NB4 (cell line): Measurements from ENCODE around the gene ETV3L.

ENCODE experiments used
- CTCF ChIP-seq: IDR thresholded peaks from one replicate; pipeline ENCODE4 v1.5.1; 2012; ENCODE audit warnings: low read depth, low read length
- POLR2A ChIP-seq: IDR thresholded peaks from 2 replicates; pipeline ENCODE4 v1.6.1; 2011; ENCODE audit warnings: mild to moderate bottlenecking; ENCODE audit not compliant: insufficient read length; ENCODE audit errors: extremely low read depth

GRCh38 chr1:157131281-157131680 is 31.7 kb upstream of the ETV3L start:
- TF ChIP-seq CTCF (no peak), POLR2A (no peak)
